ES-I3 (cell line): ENCODE results near the gene CSKMT.
"Not testable (repeated sequence)": the region's sequence is repeated elsewhere in the genome, so short reads cannot be mapped to it uniquely, and the experiment has no call there.

Experiments used
- H3K36me3 ChIP-seq: 2 replicates; pipeline ENCODE4 v1.6.1; 2013; ENCODE audit warnings: mild to moderate bottlenecking, low read length, control low read depth, moderate library complexity; ENCODE audit not compliant: insufficient read depth
- H3K4me1 ChIP-seq: 2 replicates; pipeline ENCODE4 v1.6.1; 2013; ENCODE audit warnings: mild to moderate bottlenecking, control low read depth, low read length; ENCODE audit not compliant: insufficient read depth
- H3K9ac ChIP-seq: 2 replicates; pipeline ENCODE4 v1.6.1; 2013; ENCODE audit warnings: low read depth, mild to moderate bottlenecking, low read length, moderate library complexity
- H3K9me3 ChIP-seq: 2 replicates; pipeline ENCODE4 v1.6.1; 2013; ENCODE audit warnings: mild to moderate bottlenecking, low read length, moderate library complexity; ENCODE audit not compliant: control insufficient read depth, insufficient read depth

Gene CSKMT

GRCh38 chr11:62665075-62665598, at the start of gene CSKMT, which contains the start of gene C11orf98:
CSKMT (plus strand) TSS chr11:62665312; CDS start chr11:62665880, 568 bp downstream.
C11orf98 (minus strand) TSS chr11:62665210; CDS start chr11:62665169, 41 bp downstream.
- no peaks in the 10 kb centered on the region for H3K9me3 ChIP-seq
- peak within 1 kb of the TSS; percentile 99 for H3K9ac ChIP-seq
- H3K4me1 ChIP-seq = peaks cover 10% of the 10 kb centered on the region; the same call in 1 of the 2 replicates
- peaks cover 12% of the 10 kb centered on the region for H3K36me3 ChIP-seq

- H3K9me3 ChIP-seq = no peaks in the 10 kb centered on the region
- H3K4me1 ChIP-seq = peaks cover 13% of the 10 kb centered on the region
- no peak overlapping the region for H3K9ac ChIP-seq
- H3K36me3 ChIP-seq = no peaks in the 10 kb centered on the region; the same call in 1 of the 2 replicates
Observed at GRCh38 chr11:62615521-62615920, 49.6 kb upstream of the CSKMT start.

DNA sequence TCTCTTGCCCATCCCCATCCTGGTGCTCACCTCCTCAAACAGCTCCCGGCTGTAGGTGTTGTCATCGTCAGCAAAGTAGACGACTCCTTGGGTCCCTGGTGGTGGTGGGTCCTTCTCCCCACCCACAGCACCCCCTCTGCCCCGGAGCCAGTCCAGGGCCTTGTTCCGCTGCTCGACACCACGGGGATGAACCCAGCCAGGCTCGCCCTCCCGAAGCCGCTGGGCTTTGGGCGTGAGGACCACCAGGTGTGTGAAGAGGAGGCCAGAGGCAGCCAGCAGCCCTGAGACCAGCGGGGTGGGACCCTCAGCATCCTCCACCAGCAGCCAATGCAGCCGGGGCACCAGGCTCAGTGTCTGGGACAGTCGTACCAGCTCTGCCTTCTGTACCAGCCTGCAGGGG, 48.2 kb upstream of the CSKMT start:
- H3K9ac ChIP-seq, H3K9me3 ChIP-seq, H3K36me3 ChIP-seq: not testable (repeated sequence)
- H3K4me1 ChIP-seq = peaks cover 18% of the 10 kb centered on the region

GRCh38 chr11:62621027-62621566, 44.0 kb upstream of the CSKMT start:
- no peaks in the 10 kb centered on the region for H3K9me3 ChIP-seq

GRCh38 chr11:62621567-62622470, 43.3 kb upstream of the CSKMT start, which contains the start of gene B3GAT3:
B3GAT3 (minus strand) TSS chr11:62621986; CDS start chr11:62621947, 39 bp downstream.
- peaks cover 6% of the 10 kb centered on the region; the same call in 1 of the 2 replicates for H3K4me1 ChIP-seq
- no peaks in the 10 kb centered on the region for H3K9me3 ChIP-seq
- peaks cover 11% of the 10 kb centered on the region for H3K36me3 ChIP-seq
- H3K9ac ChIP-seq = peak within 1 kb of the TSS; percentile 85

More at GRCh38 chr11:62621027-62621566, 44.0 kb upstream of the CSKMT start:
- Histone ChIP-seq H3K36me3 (peaks cover 7% of the 10 kb centered on the region), H3K9ac (peak overlapping the region; percentile 85), H3K4me1 (peaks cover 6% of the 10 kb centered on the region; the same call in 1 of the 2 replicates)

DNA sequence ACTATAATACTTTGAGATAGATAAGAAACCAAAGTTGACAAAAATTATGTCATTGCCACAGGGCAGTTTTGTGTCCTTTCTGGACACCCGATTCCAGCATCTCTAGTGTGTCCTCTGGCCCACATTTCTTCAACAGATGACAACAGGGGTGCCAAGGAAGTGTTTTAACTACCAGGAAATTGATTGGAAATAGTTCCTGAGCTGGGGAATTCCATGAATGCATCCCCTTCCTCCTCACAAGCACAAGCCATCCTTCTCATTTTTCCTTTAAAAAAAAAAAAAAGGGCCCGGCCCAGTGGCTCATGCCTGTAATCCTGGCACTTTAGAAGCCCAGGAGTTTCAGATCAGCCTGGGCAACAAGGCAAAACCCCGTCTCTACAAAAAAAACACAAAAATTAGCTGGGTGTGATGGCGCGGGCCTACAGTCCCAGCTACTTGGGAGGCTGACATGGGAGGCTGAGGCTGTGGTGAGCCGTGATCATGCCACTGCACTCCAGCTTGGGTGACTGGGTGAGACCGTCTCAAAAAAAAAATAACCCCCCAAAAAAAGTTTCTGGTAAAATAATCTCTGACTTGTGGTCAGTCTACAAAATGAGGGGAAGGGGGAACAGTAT, 42.5 kb upstream of the CSKMT start:
- Histone ChIP-seq H3K36me3 (peaks cover 11% of the 10 kb centered on the region), H3K9me3 (no peaks in the 10 kb centered on the region), H3K4me1 (peaks cover 6% of the 10 kb centered on the region; the same call in 1 of the 2 replicates), H3K9ac (peak overlapping the region; percentile 25)

GRCh38 chr11:62627713-62628112, 37.4 kb upstream of the CSKMT start:
- Histone ChIP-seq H3K9me3 (no peaks in the 10 kb centered on the region), H3K4me1 (no peaks in the 10 kb centered on the region), H3K36me3 (peaks cover 28% of the 10 kb centered on the region), H3K9ac (no peak overlapping the region)

DNA sequence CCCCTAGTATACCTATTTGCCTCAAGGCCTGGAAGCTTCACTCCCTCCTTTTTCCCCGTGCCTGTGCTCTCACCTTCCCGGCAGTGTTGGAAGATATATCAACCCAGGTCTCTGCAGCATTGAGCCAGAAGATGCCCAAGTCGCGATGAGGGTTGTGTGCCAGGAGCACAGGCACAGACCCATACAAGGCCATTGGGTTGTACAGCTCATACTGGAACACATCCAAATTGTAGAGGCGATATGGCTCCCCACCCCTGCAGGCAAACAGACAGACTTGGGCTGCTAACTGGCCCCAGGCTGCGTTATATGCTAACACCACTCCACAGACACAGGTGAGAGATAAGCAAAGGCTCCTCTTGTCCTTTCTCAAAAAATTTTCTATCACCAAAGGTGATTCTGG, 32.6 kb upstream of the CSKMT start:
- Histone ChIP-seq H3K9ac (no peak overlapping the region), H3K36me3 (peaks cover 34% of the 10 kb centered on the region), H3K4me1 (no peaks in the 10 kb centered on the region), H3K9me3 (no peaks in the 10 kb centered on the region)

GRCh38 chr11:62644220-62644619, 20.9 kb upstream of the CSKMT start:
- 0 out of 2 replicates have a peak, but pooled peaks cover 6% of the 10 kb centered on the region for H3K4me1 ChIP-seq
- peaks cover 1% of the 10 kb centered on the region; the same call in 1 of the 2 replicates for H3K36me3 ChIP-seq
- no peaks in the 10 kb centered on the region for H3K9me3 ChIP-seq
- no peak overlapping the region for H3K9ac ChIP-seq

GRCh38 chr11:62645671-62645945, 19.5 kb upstream of the CSKMT start:
- H3K4me1 ChIP-seq = 0 out of 2 replicates have a peak, but pooled peaks cover 6% of the 10 kb centered on the region
- no peaks in the 10 kb centered on the region for H3K9me3 ChIP-seq
- no peaks in the 10 kb centered on the region; the same call in 1 of the 2 replicates for H3K36me3 ChIP-seq
- peak overlapping the region; percentile 100 for H3K9ac ChIP-seq

GRCh38 chr11:62645946-62646824, 18.9 kb upstream of the CSKMT start, which contains the start of gene GANAB:
GANAB (minus strand) TSS chr11:62646613; CDS start chr11:62646599, 14 bp downstream.
- no peaks in the 10 kb centered on the region; the same call in 1 of the 2 replicates for H3K36me3 ChIP-seq
- 0 out of 2 replicates have a peak, but pooled peaks cover 6% of the 10 kb centered on the region for H3K4me1 ChIP-seq
- H3K9ac ChIP-seq = peak within 1 kb of the TSS; percentile 100
- H3K9me3 ChIP-seq = no peaks in the 10 kb centered on the region

- Histone ChIP-seq H3K9me3 (no peaks in the 10 kb centered on the region), H3K36me3 (no peaks in the 10 kb centered on the region; the same call in 1 of the 2 replicates), H3K4me1 (0 out of 2 replicates have a peak, but pooled peaks cover 10% of the 10 kb centered on the region), H3K9ac (no peak overlapping the region; the same call in 1 of the 2 replicates)
Observed at GRCh38 chr11:62646825-62647608, 18.1 kb upstream of the CSKMT start.

DNA sequence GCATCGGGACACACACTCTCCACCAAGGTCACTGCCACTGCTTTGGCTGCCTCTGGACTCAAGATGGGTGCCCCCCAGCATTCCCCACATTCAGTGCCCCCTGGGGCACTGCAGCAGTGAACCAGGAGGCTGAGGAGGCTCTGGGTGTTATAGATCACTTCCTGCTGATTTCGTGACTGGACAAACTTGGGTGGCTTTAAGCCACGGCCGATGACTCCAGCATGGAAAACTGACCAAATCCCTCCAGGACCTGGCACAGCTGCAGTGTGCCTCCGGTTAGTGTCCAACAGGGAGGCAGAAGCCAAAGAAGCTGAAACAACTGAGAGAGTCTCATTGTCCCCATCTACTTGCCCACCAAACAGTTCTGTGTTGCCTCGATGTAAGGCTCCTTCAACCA, 17.5 kb upstream of the CSKMT start:
- 0 out of 2 replicates have a peak, but pooled peaks cover 11% of the 10 kb centered on the region for H3K4me1 ChIP-seq
- no peak overlapping the region for H3K9ac ChIP-seq
- no peaks in the 10 kb centered on the region; the same call in 1 of the 2 replicates for H3K36me3 ChIP-seq
- no peaks in the 10 kb centered on the region for H3K9me3 ChIP-seq
